H1 (cell line): ENCODE results near the gene ADGB. TPM values are rescaled to one million over a fixed set of nuclear protein-coding genes. Genes with fewer than 3 reads are reported as not detected.

Experiments
- CTCF ChIA-PET: fragments of 300-600 bp; sonication (Branson Sonifier 250); formaldehyde crosslinking; loops from one replicate; lab custom pipeline; 2021; ENCODE audit not compliant: partially characterized antibody; lab: Charles Lee
- POLR2A ChIA-PET: fragments of 300-600 bp; sonication (Branson Sonifier 250); formaldehyde crosslinking; loops from one replicate; lab custom pipeline; 2021; ENCODE audit warnings: inconsistent platforms; ENCODE audit not compliant: partially characterized antibody; lab: Charles Lee
- DNase-seq, 2 experiments: peaks; one replicate each; pipeline versions ENCODE4 v3.0.0 to v3.0.0-alpha.2; 2010 to 2022; ENCODE audit warnings: low spot score in 2 of 2, low read depth in 1 of 2, mixed read lengths in 1 of 2
- FAIRE-seq: peaks from 2 replicates; lab custom pipeline; 2011; peaks lifted over from hg19 to GRCh38; lab: Jason Lieb, UNC
- H2AFZ ChIP-seq: 2 replicates; pipeline ENCODE4 v1.8.1; 2012; ENCODE audit warnings: low read length, inconsistent platforms
- H2AK5ac ChIP-seq: 2 replicates; pipeline ENCODE4 v1.6.1; 2013; ENCODE audit warnings: low read depth, low read length
- H2BK120ac ChIP-seq: replicated peaks from 2 replicates; pipeline ENCODE3; 2013; ENCODE audit warnings: low read depth, low read length, inconsistent platforms
- H2BK12ac ChIP-seq: 2 replicates; pipeline ENCODE4 v1.6.1; 2013; ENCODE audit warnings: low read depth, low read length
- H2BK15ac ChIP-seq: 2 replicates; pipeline ENCODE4 v1.6.1; 2013; ENCODE audit warnings: low read length
- H2BK20ac ChIP-seq: 2 replicates; pipeline ENCODE4 v1.6.1; 2013; ENCODE audit warnings: low read length
- H2BK5ac ChIP-seq: 2 replicates; pipeline ENCODE4 v1.6.1; 2013; ENCODE audit warnings: low read depth, low read length
- H3K14ac ChIP-seq: 2 replicates; pipeline ENCODE4 v1.6.1; 2013; ENCODE audit warnings: inconsistent platforms; ENCODE audit not compliant: insufficient read length
- H3K18ac ChIP-seq: 2 replicates; pipeline ENCODE4 v1.6.1; 2013; ENCODE audit warnings: low read length; ENCODE audit errors: extremely low read depth
- H3K23ac ChIP-seq: 2 replicates; pipeline ENCODE4 v1.6.1; 2013; ENCODE audit warnings: inconsistent platforms; ENCODE audit not compliant: insufficient read length
- H3K23me2 ChIP-seq: 2 replicates; pipeline ENCODE4 v1.6.1; 2013; ENCODE audit warnings: low read depth, low read length
- H3K27ac ChIP-seq: 2 replicates; pipeline ENCODE4 v1.6.1; 2011; ENCODE audit warnings: low read depth, low read length, inconsistent platforms
- H3K27me3 ChIP-seq, 4 experiments: replicated peaks in 1 of 4; 1 replicate in 1 of 4; 2 replicates in 3 of 4; pipeline versions ENCODE4 v1.6.1 to v1.8.1; 2011 to 2013; ENCODE audit warnings: low read length in 3 of 4, mild to moderate bottlenecking in 3 of 4, inconsistent platforms in 2 of 4, mixed read lengths in 2 of 4, moderate library complexity in 1 of 4; ENCODE audit not compliant: control insufficient read depth in 3 of 4, insufficient read depth in 3 of 4; ENCODE audit errors: extremely low read depth in 1 of 4
- H3K36me3 ChIP-seq, 4 experiments: 2 replicates each; pipeline versions ENCODE4 v1.6.1 to v1.8.1; 2011 to 2013; ENCODE audit warnings: mild to moderate bottlenecking in 4 of 4, low read length in 3 of 4, moderate library complexity in 2 of 4, control low read depth in 1 of 4, inconsistent platforms in 1 of 4; ENCODE audit not compliant: insufficient read depth in 4 of 4, control insufficient read depth in 2 of 4
- H3K4ac ChIP-seq: replicated peaks from 2 replicates; pipeline ENCODE3; 2013; ENCODE audit warnings: low read length, low read depth, mixed read lengths, inconsistent platforms; ENCODE audit not compliant: insufficient read length
- H3K4me1 ChIP-seq, 4 experiments: replicated peaks in 1 of 4; 1 replicate in 1 of 4; 2 replicates in 3 of 4; pipeline versions ENCODE4 v1.6.1 to v1.8.1; 2011 to 2013; ENCODE audit warnings: low read length in 3 of 4, inconsistent platforms in 2 of 4, mixed read lengths in 1 of 4; ENCODE audit not compliant: insufficient read depth in 4 of 4, control insufficient read depth in 3 of 4
- H3K4me2 ChIP-seq, 2 experiments: 2 replicates each; pipeline versions ENCODE4 v1.6.1 to v1.8.1; 2011 to 2013; ENCODE audit warnings: low read depth in 2 of 2, low read length in 2 of 2, control low read depth in 1 of 2, inconsistent platforms in 1 of 2, mild to moderate bottlenecking in 1 of 2; ENCODE audit not compliant: insufficient read depth in 1 of 2
- H3K4me3 ChIP-seq, 4 experiments: fragments of 200-600, 300-600 bp in 1 of 4; sonication (generic), shearing (Covaris generic), sonication (Bioruptor Twin) in 1 of 4; 2 replicates each; pipeline versions ENCODE4 v1.5.1 to v1.8.1; 2011 to 2016; ENCODE audit warnings: low read length in 4 of 4, low read depth in 3 of 4, control low read depth in 2 of 4, inconsistent platforms in 2 of 4, mild to moderate bottlenecking in 2 of 4, mixed read lengths in 1 of 4, moderate library complexity in 1 of 4; ENCODE audit not compliant: insufficient read depth in 2 of 4; ENCODE audit errors: extremely low read depth in 1 of 4
- H3K56ac ChIP-seq: replicated peaks from 2 replicates; pipeline ENCODE3; 2013; ENCODE audit warnings: low read depth, mild to moderate bottlenecking, mixed read lengths, low read length, inconsistent platforms; ENCODE audit not compliant: insufficient read length
- H3K79me1 ChIP-seq: 2 replicates; pipeline ENCODE4 v1.6.1; 2013; ENCODE audit warnings: low read depth, low read length, control low read depth
- H3K79me2 ChIP-seq, 2 experiments: 2 replicates each; pipeline versions ENCODE4 v1.6.1 to v1.8.1; 2012 to 2013; ENCODE audit warnings: low read length in 2 of 2, mild to moderate bottlenecking in 2 of 2, inconsistent platforms in 1 of 2; ENCODE audit not compliant: insufficient read depth in 2 of 2, control insufficient read depth in 1 of 2
- H3K9ac ChIP-seq, 4 experiments: replicated peaks in 1 of 4; 1 replicate in 1 of 4; 2 replicates in 3 of 4; pipeline versions ENCODE4 v1.6.1 to v1.8.1; 2011 to 2013; ENCODE audit warnings: low read depth in 3 of 4, low read length in 3 of 4, control low read depth in 2 of 4, mild to moderate bottlenecking in 2 of 4, moderate library complexity in 2 of 4, inconsistent platforms in 1 of 4; ENCODE audit errors: extremely low read depth in 1 of 4
- H3K9me3 ChIP-seq, 2 experiments: 2 replicates each; pipeline versions ENCODE4 v1.6.1 to v1.8.1; 2012 to 2013; ENCODE audit warnings: mild to moderate bottlenecking in 2 of 2, moderate library complexity in 2 of 2, control low read depth in 1 of 2, inconsistent platforms in 1 of 2, low read depth in 1 of 2, low read length in 1 of 2, mixed read lengths in 1 of 2; ENCODE audit not compliant: insufficient read depth in 2 of 2
- H4K20me1 ChIP-seq, 2 experiments: replicated peaks in 1 of 2; 2 replicates each; pipeline versions ENCODE3 to v1.8.1; 2011 to 2013; ENCODE audit warnings: inconsistent platforms in 2 of 2, low read length in 2 of 2, mild to moderate bottlenecking in 1 of 2; ENCODE audit not compliant: insufficient read depth in 2 of 2, control insufficient read depth in 1 of 2
- H4K5ac ChIP-seq: 2 replicates; pipeline ENCODE4 v1.6.1; 2013; ENCODE audit warnings: low read length, low read depth, mixed read lengths, inconsistent platforms; ENCODE audit not compliant: insufficient read length
- H4K8ac ChIP-seq: 2 replicates; pipeline ENCODE4 v1.8.0; 2013; ENCODE audit warnings: mild to moderate bottlenecking, moderate library complexity, low read length, inconsistent platforms; ENCODE audit not compliant: insufficient read depth; ENCODE audit errors: extremely low read depth
- H4K91ac ChIP-seq: replicated peaks from 2 replicates; pipeline ENCODE3; 2013; ENCODE audit warnings: low read length, mixed read lengths, inconsistent platforms; ENCODE audit not compliant: insufficient read length
- ASH2L ChIP-seq: fragments of 200-600, 300-600 bp; sonication (generic); IDR thresholded peaks from one replicate; pipeline ENCODE4 v1.7.1; 2017; ENCODE audit warnings: low read length
- HDAC6 ChIP-seq: IDR thresholded peaks from one replicate; pipeline ENCODE4 v1.7.1; 2012; ENCODE audit warnings: low read depth, mild to moderate bottlenecking, inconsistent platforms, low read length, moderate library complexity
- JUN ChIP-seq: IDR thresholded peaks from 2 replicates; pipeline ENCODE4 v1.6.1; 2011; ENCODE audit warnings: low read depth, mild to moderate bottlenecking, improper control_type of control experiment, low read length
- JUND ChIP-seq: IDR thresholded peaks from 2 replicates; pipeline ENCODE4 v1.6.1; 2011; ENCODE audit warnings: mild to moderate bottlenecking, improper control_type of control experiment, low read length
- NANOG ChIP-seq: IDR thresholded peaks from 2 replicates; pipeline ENCODE4 v1.6.1; 2011; ENCODE audit warnings: low read length, low read depth, mild to moderate bottlenecking, inconsistent platforms; ENCODE audit not compliant: insufficient read depth, poor library complexity, severe bottlenecking
- SIX5 ChIP-seq: IDR thresholded peaks from 2 replicates; pipeline ENCODE4 v1.6.1; 2011; ENCODE audit warnings: mild to moderate bottlenecking, low read depth, low read length
- TCF12 ChIP-seq: IDR thresholded peaks from 2 replicates; pipeline ENCODE4 v1.6.1; 2011; ENCODE audit warnings: low read depth, mild to moderate bottlenecking, low read length
- WGBS, 2 experiments: shearing (Covaris generic) in 1 of 2; methylation state at CpG; one replicate each; pipeline versions ENCODE4 v1.1.6 to v1.1.7; 2013 to 2015; ENCODE audit warnings: low lambda C conversion rate in 2 of 2, mixed read lengths in 2 of 2, inconsistent platforms in 1 of 2, low coverage in 1 of 2, missing lambda C conversion rate in 1 of 2; ENCODE audit not compliant: insufficient replicate concordance in 2 of 2, insufficient coverage in 1 of 2, insufficient read length in 1 of 2; ENCODE audit errors: extremely low coverage in 1 of 2, missing lambda C conversion rate in 1 of 2; 5-methylcytosine and 5-hydroxymethylcytosine counted together
- polyA plus RNA-seq, 7 experiments: library from polyadenylated mRNA; depleted of rRNA in 3 of 7; stranded (reverse) in 5 of 7; unstranded in 2 of 7; fragments of >200 nt in 5 of 7; fragments of 200-250 nt in 2 of 7; gene quantifications; 1 replicate in 5 of 7; 2 replicates in 1 of 7; 4 replicates in 1 of 7; pipeline versions ENCODE4 v1.2.1 to v1.2.3, GENCODE V29; 2011 to 2013; ENCODE audit warnings: missing spikeins in 2 of 7, mixed read lengths in 2 of 7
- total RNA-seq: library from RNA; stranded (reverse); fragmentation: NEBNext Ultra II Directional; extraction: Animal tissue kit (Norgen Biotek cat#: 25700); gene quantifications from 2 replicates; pipeline ENCODE4 v1.2.1, GENCODE V29; 2021
- TF ChIP-seq, protein P1 (sequence below), 3 experiments: IDR thresholded peaks; 1 replicate in 2 of 3; 2 replicates in 1 of 3; pipeline versions ENCODE4 v1.5.1 to v1.6.1; 2011; ENCODE audit warnings: low read length in 3 of 3, mild to moderate bottlenecking in 3 of 3, inconsistent platforms in 2 of 3, low read depth in 1 of 3, moderate library complexity in 1 of 3; ENCODE audit not compliant: insufficient read depth in 1 of 3; ENCODE audit errors: control extremely low read depth in 1 of 3

Gene ADGB
- total and polyA plus RNA-seq, 2 of the 8 experiments (the other 6 are each of a cell fraction or from before 2014, with no cell fraction given): not detected

GRCh38 chr6:146857180-146857979 lies 258.6 kb downstream of the ADGB start:
- Histone ChIP-seq H3K36me3 (no peaks in the 10 kb centered on the region), H4K20me1 (no peaks in the 10 kb centered on the region), H2BK120ac (no peak overlapping the region), H3K79me1 (no peaks in the 10 kb centered on the region), H4K8ac (peak overlapping the region; percentile 64; the same call in 1 of the 2 replicates), H3K23ac (no peak overlapping the region), H3K18ac (no peak overlapping the region), H4K91ac (no peak overlapping the region), H2AK5ac (no peak overlapping the region), H3K27ac (no peak overlapping the region), H3K79me2 (no peaks in the 10 kb centered on the region), H3K9me3 (no peaks in the 10 kb centered on the region), H2BK5ac (no peak overlapping the region), H3K4ac (peak overlapping the region; percentile 72), H3K14ac (no peak overlapping the region), H3K9ac (no peak overlapping the region), H3K27me3 (no peaks in the 10 kb centered on the region), H2AFZ (peak overlapping the region; percentile 40; the same call in 1 of the 2 replicates), H2BK12ac (peak overlapping the region; percentile 50; the same call in 1 of the 2 replicates), H2BK20ac (no peak overlapping the region), H2BK15ac (no peak overlapping the region), H3K23me2 (no peaks in the 10 kb centered on the region; the same call in 1 of the 2 replicates), H3K4me2 (peak overlapping the region; percentile 22 to 70; a peak in 3 of 4 replicates), H3K4me1 (peaks cover 0 to 2% (median 0%) of the 10 kb centered on the region in 4 experiments; a peak in 1 of 7 replicates), H4K5ac (no peak overlapping the region), H3K4me3 (peak overlapping the region in 3 of 4 experiments; percentile 23 to 58 (median 23); a peak in 6 of 8 replicates), H3K56ac (peak overlapping the region; percentile 74)
- peak; percentile 51 to 87 for DNase-seq
- ChIA-PET POLR2A (no interaction called here), CTCF (interaction anchor here (0.6 to 1.6 kb wide), 9 partner anchors 8 to 429 kb away, joined by 3 to 5 read pairs (median 4); no protein-coding TSS in a partner anchor)
- no peak for FAIRE-seq
- 20% methylated on average over 27 of the region's 27 CpGs; no CpG with 5 or more reads in 1 of the 2 experiments for WGBS, 2 experiments
- TF ChIP-seq ASH2L: peak; percentile 68
- TF ChIP-seq SIX5: no peak
- TF ChIP-seq NANOG: no peak
- TF ChIP-seq, protein P1, sequence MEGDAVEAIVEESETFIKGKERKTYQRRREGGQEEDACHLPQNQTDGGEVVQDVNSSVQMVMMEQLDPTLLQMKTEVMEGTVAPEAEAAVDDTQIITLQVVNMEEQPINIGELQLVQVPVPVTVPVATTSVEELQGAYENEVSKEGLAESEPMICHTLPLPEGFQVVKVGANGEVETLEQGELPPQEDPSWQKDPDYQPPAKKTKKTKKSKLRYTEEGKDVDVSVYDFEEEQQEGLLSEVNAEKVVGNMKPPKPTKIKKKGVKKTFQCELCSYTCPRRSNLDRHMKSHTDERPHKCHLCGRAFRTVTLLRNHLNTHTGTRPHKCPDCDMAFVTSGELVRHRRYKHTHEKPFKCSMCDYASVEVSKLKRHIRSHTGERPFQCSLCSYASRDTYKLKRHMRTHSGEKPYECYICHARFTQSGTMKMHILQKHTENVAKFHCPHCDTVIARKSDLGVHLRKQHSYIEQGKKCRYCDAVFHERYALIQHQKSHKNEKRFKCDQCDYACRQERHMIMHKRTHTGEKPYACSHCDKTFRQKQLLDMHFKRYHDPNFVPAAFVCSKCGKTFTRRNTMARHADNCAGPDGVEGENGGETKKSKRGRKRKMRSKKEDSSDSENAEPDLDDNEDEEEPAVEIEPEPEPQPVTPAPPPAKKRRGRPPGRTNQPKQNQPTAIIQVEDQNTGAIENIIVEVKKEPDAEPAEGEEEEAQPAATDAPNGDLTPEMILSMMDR (IDR thresholded peaks at IDR 0.05; ENCODE audit: control extremely low read depth in 1 of 3, insufficient read depth in 1 of 3, low read depth in 1 of 3, low read length in 3 of 3): peak; percentile 89 to 91 (median 90)
- peak; percentile 56; the same call in 1 of the 2 replicates for TF ChIP-seq JUN
- no peak for TF ChIP-seq HDAC6
- 0 out of 2 replicates have a peak, but pooled peaks have one; percentile 6 for TF ChIP-seq TCF12
- peak; percentile 60; the same call in 1 of the 2 replicates for TF ChIP-seq JUND
